ENCODE data around the gene MED25.

The MED25 gene
- 8.9 to 70.0 (median 25.5) reads per million in 18 experiments for total RNA-seq

DNA sequence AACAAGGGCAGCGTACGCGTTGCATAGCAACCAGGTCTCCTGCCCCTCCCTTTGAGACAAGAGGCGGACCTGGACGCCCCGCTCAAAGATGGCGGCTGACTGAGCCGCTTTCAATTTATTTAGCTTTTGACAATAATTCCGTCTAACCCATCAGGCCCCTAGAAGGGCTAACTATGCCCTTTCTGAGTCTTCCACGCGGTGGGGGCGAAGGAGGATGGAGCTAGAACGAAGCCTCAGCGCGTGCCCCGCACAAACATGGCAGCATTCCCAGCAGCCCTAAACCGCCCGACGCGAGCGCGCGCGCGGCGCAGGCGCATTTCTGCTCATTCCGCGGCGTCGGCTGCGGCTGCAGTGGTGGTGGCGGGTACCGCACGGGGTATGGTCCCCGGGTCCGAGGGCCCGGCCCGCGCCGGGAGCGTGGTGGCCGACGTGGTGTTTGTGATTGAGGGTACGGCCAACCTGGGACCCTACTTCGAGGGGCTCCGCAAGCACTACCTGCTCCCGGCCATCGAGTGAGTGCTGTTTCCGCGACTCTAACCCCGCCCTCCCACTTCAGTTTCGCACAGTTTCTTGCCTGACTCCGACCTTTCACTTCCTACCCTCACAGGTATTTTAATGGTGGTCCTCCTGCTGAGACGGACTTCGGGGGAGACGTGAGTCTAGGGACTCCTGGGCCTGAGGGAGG, at the start of gene MED25:
Gene MED25 (plus strand): TSS at position 326 of the 685 bp plus-strand sequence. CDS start 53 bp downstream, at position 379.
- DNase-seq: peak; percentile 85 to 89

- no peak for DNase-seq
Observed at GRCh38 chr19:49770529-49770928, 47.6 kb upstream of the MED25 start.

GRCh38 chr19:49771674-49772139, 46.4 kb upstream of the MED25 start:
- no peak for DNase-seq

- DNase-seq: no peak
Observed at GRCh38 chr19:49772850-49773432, 45.1 kb upstream of the MED25 start.

- DNase-seq: no peak
Observed at GRCh38 chr19:49773663-49774350, 44.3 kb upstream of the MED25 start.

- no peak for DNase-seq
Observed at GRCh38 chr19:49774969-49775368, 43.1 kb upstream of the MED25 start.

DNA sequence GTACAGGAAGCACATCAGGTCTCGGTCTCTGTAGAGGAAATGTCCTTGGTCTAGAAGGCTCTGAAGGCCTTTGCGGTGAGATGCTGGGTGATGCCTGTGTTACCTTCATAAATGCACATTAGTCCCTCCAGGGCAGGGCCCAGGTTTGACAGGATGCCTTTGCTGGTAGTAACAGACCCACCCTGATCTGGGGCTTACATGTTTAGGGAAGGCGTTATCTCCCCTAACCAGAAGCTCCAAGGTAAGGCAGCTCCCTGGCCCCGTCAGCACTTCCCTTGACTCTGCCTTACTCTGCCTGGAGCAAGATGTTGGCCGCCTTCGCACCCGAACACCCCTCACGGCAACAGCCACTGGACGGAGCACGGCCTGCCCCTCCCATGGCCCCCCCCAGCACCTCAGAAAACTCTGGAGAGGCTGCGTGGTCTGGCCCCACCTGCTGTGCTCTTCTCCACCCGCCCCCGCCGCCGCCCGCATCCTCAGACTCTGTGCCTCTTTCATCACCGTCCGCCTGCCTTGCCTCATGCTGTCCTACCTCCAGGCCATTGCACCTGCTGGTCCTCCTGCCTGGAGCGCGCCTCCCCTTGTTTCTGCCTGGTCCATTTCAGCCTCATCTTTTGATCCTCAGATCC, 42.2 kb upstream of the MED25 start:
- DNase-seq: no peak

GRCh38 chr19:49776371-49776764, 41.7 kb upstream of the MED25 start:
- no peak for DNase-seq

DNA sequence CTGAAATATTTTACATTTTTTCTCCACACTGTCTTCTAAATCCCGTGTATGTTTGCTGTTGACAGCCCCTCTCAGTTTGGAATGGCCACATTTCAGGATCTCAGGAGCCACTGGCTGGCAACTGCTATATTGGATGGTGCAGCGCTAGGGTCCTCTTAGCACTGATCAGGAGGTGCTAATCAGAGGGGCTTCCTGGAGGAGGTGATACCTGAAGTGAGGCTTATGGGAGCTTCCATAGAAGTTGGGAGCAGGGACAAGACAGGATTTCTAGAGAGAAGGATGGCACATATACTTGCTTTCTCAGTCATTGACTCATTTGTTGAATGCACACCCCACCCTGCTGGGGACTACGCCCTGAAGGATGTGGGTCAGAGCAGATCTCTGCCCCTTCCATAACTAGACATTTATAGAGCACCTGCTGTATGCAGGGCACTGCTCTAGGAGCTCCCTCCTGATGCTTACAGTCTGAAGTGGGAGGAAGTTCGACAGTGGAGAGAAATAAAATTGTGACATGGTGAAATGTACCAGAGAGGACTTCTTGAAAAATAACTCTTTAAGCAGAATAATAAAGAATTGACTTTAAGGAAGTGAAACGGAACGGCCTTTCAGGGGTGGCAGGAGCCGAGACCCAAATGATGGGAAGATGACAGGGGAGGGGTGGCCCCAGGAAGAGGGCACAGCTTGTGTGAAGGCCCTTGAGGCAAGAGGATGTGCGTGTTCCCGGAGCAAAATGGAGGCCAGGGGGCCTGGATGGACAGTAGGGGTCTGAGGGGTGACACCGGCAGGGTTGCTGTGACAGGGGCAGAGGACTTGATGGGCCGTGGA, 38.1 kb upstream of the MED25 start:
- peak; percentile 51 to 81 for DNase-seq

DNA sequence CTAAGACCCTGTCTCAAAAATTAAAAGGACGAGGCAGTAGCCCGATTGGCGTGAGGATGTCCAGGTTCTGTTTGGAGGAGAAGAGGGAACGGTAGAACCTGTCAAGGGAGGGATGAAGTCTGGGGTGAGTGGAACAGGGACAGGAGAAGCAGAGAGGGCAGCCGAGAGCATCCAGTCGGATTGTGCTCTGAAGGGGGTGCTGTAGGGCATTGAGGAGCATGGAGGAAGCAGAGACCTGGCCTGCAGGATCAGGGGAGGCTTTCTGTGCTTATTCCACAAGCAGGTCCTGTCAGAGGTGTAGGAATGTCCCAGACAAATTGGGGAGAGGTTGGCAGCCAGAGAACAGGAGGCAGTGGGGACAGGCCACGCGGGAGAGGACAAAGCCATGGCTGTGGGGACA, 37.2 kb upstream of the MED25 start:
- no peak for DNase-seq

- peak in 1 of 2 donors; percentile 7 for DNase-seq
Observed at GRCh38 chr19:49781394-49781793, 36.7 kb upstream of the MED25 start.

GRCh38 chr19:49782515-49782914, 35.6 kb upstream of the MED25 start:
- DNase-seq: no peak

DNA sequence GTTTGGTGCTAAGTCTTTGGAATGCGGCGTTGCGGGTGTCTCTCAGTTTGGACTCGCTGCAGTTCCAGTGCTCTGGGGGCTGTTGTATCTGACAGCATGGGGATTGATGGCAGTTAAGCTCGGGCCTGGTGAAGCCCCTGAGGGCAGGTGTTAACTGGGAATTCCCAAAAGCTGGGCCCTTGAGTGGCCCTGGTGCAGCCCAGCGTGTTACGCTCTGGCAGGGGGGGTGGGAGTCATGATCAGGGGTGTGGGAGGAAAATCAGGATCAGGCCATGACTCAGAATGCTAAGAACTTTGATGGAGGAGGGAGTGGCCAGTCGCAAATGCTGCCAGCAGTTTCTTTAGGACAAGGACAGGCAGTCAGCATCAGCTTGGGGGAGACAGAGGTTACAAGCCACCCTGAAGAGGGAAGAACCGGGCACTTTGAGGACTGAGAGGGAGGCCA, 31.7 kb upstream of the MED25 start:
- DNase-seq: no peak

DNA sequence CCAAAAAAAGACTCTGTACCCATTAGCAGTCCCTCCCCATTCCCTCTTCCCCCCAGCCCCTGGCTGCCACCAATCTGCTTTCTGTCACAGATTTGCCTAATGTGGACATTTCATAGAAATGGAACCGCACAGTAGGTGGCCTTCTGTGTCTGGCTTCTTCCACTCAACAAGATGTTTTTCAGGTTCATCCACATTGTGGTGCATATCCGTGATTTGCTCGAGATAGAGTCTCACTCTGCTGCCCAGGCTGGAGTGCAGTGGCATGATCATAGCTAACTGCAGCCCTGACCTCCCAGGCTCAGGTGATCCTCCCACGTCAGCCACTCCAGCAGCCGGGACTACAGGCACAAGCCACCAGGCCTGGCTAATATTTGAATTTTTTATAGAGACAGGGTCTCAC, 30.3 kb upstream of the MED25 start:
- DNase-seq: no peak

DNA sequence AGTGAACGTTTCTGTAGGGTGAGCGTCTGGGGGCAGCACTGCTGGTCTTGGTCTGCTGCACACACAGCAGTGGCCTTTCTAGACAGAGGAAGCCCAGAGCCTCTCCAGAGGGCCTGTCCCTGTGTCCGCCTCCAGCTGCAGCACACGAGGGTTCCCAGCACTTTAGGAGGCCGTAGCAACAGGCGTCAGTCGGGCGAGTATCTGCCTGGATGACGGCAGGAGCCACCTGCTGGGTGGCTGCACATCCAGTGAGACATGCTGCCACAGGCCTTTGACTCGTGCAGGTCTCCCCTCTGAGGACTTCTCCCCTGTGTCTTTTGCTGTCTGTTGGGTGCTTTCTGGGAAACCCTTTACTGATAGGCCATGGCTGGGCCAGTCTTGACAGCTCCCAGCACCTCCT, 29.2 kb upstream of the MED25 start:
- DNase-seq: no peak

DNA sequence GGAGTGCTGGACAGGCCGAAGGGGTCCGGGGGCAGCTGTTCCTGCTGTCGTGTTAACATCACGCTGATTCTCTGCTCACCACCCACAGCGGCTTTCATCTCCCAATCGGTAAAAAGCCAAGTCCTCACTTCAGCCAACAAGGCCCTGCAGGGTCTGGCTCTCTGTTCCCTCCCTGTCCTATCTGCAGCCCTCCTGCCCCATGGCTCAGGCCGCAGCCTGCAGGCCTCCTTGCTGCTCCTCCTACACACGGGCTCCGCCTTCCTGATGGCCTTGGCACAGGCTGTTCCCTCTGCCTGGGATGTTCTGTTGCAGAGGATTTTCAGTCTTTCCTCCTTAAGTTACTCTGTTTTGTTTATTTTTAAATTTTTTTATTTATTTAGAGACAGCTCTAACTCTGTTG, 27.2 kb upstream of the MED25 start:
- DNase-seq: no peak

DNA sequence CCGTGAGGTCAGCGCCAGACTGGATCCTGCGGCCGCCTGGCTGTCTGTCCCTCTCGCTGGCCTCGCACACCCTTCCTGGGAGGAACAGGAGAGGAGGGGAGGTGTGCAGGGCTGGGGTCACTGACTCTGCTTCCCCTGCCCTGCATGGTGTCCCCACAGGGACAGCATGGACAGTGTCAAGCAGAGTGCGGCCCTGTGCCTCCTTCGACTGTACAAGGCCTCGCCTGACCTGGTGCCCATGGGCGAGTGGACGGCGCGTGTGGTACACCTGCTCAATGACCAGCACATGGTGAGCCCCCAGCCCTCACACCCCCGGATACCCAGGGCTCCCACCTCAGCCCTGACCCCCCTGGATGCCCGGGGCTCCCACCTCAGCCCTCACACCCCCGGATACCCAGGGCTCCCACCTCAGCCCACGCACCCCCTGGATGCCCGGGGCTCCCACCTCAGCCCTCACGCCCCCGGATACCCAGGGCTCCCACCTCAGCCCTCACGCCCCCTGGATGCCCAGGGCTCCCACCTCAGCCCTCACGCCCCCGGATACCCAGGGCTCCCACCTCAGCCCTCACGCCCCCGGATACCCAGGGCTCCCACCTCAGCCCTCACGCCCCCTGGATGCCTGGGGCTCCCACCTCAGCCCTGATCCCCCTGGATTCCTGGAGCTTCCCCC, 26.2 kb upstream of the MED25 start:
- no peak for DNase-seq

DNA sequence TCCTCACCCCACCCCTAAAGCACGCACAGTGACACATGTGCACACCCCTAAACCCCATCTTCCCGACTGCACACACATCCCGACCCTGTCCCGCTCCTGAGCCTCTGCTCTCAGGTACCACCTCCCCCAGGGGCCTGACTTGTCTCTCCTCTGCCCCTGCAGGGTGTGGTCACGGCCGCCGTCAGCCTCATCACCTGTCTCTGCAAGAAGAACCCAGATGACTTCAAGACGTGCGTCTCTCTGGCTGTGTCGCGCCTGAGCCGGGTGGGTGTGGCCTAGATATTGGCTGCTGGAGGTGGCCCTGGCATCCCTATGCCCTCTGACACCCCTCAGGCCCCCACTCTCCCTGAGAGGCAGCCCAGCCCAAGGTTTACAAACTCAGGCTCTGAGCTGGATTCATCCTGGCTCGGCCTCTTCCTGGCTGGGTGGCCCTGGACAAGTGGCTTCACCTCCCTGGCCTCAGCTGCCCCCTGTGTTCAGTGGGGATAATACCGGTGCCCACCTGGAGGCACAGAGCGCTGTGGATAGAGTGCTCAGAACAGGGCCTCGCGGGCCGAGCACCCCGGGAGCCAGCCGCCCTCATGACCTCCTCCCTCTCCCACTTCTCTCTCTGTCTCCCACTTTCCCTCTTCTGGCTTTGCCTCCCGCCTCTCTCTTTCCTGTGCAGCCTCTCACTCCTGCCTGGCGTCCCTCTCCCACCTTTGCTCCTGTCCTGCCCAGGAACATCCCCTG, 25.1 kb upstream of the MED25 start:
- DNase-seq: no peak

DNA sequence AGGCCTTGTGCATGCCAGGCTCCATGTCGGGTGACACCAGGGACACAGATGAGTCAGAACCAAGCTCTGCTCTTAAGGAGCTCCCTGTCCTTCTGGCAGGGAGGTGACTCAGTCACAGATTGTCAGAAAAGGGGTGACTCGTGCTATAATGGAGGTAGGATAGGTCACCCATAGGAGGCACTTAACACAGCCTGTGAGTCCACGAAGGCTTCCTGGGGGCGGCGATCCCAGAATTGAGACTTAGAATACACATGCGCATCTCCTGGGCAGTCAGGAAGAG, 24.6 kb upstream of the MED25 start:
- DNase-seq: no peak

GRCh38 chr19:49795615-49796014, 22.5 kb upstream of the MED25 start:
- no peak for DNase-seq

DNA sequence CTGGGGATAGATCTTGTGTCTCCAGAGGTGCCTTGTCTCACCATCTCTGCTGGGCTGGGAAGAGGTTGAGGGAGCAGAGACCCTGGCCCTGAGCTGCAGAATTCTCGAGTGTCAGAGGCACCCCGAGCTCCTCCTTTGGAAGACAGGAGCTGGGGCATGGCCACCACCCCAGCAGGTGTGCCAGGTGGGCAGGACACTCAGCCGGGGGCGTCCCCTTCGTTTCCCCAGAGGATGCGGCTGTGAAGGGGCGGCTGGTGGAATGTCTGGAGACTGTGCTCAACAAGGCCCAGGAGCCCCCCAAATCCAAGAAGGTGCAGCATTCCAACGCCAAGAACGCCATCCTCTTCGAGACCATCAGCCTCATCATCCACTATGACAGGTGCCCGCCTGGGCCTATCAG, 19.5 kb upstream of the MED25 start:
- DNase-seq: no peak
